ENCODE measurements around the gene MTHFD2. TPM values are rescaled to one million over a fixed set of nuclear protein-coding genes. Genes with fewer than 3 reads are reported as not detected.
A peak's percentile ranks its signal among the peaks of the same experiment; 100 is the strongest.

MTHFD2 gene
- total RNA-seq (100 to 1,000 TPM in 1 of 2 donors, 10 to 100 TPM in 1; 55.7 to 119 TPM), polyA plus RNA-seq (100 to 1,000 TPM; 135 to 180 TPM)
- long read RNA-seq, donor 1, full-length matches to known transcripts, result 599 of 811 reads
- long read RNA-seq, donor 1, partial matches to known transcripts, result 19 of 811 reads
- long read RNA-seq, donor 1, other reads (novel, unspliced or antisense), result 193 of 811 reads
- long read RNA-seq, donor 2, full-length matches to known transcripts, result 35 of 42 reads
- long read RNA-seq, donor 2, partial matches to known transcripts, result 1 of 42 reads
- long read RNA-seq, donor 2, other reads (novel, unspliced or antisense), result 6 of 42 reads

GRCh38 chr2:74198461-74199274 lies at the start of gene MTHFD2:
Gene MTHFD2 (plus strand): TSS chr2:74198615. CDS start chr2:74198642, 27 bp downstream.
- DNase-seq, result peak; percentile 96 to 97
- H3K4me3 ChIP-seq (ENCODE audit: low read length in 2 of 2), result peak within 1 kb of the TSS; percentile 54 to 70
- H3K9me3 ChIP-seq (ENCODE audit: control insufficient read depth, low read length), result no peaks in the 10 kb centered on the region
- no peaks in the 10 kb centered on the region for H3K27me3 ChIP-seq (ENCODE audit: control insufficient read depth in 1 of 2, insufficient read depth in 2 of 2, low read length in 1 of 2)
- ATAC-seq (ENCODE audit: low FRiP score), result peak; percentile 94
- WGBS, 2 donors, result 0 to 1% methylated on average over 82 to 96 of the region's 96 CpGs
- H3K36me3 ChIP-seq (ENCODE audit: control insufficient read depth in 1 of 2, insufficient read depth in 2 of 2, low read length in 1 of 2), result no peaks in the 10 kb centered on the region
- H3K4me1 ChIP-seq (ENCODE audit: control insufficient read depth in 1 of 2, insufficient read depth in 2 of 2, low read length in 2 of 2), result no peaks in the 10 kb centered on the region
- peak within 1 kb of the TSS; percentile 45 to 92 for H3K27ac ChIP-seq (ENCODE audit: low read depth in 1 of 2, low read length in 2 of 2)
- intact Hi-C loops (cut with DNase I), result loop anchor here in 1 of 2 donors (1.0 to 5.0 kb wide), 3 partner anchors 20 to 54 kb away; partner anchors contain the start of genes BOLA3 and MOB1A

GRCh38 chr2:74149247-74149525 lies 49.2 kb upstream of the MTHFD2 start:
- Histone ChIP-seq H3K27ac (ENCODE audit: low read depth in 1 of 2, low read length in 2 of 2) (no peak overlapping the region), H3K27me3 (ENCODE audit: control insufficient read depth in 1 of 2, insufficient read depth in 2 of 2, low read length in 1 of 2) (no peaks in the 10 kb centered on the region), H3K9me3 (ENCODE audit: control insufficient read depth, low read length) (no peaks in the 10 kb centered on the region), H3K4me1 (ENCODE audit: control insufficient read depth in 1 of 2, insufficient read depth in 2 of 2, low read length in 2 of 2) (no peaks in the 10 kb centered on the region), H3K36me3 (ENCODE audit: control insufficient read depth in 1 of 2, insufficient read depth in 2 of 2, low read length in 1 of 2) (peaks cover 0 to 3% of the 10 kb centered on the region in 2 donors), H3K4me3 (ENCODE audit: low read length in 2 of 2) (no peak overlapping the region)
- intact Hi-C loops (cut with DNase I), result loop anchor here (5.0 to 10.0 kb wide), 4 partner anchors 48 to 324 kb away; partner anchors contain the start of genes MTHFD2 (in 1 of the 2) and STAMBP (in 1 of the 2)
- ATAC-seq (ENCODE audit: low FRiP score) (no peak), DNase-seq (no peak)
- 86% methylated on average over 5 of the region's 5 CpGs for WGBS, 2 donors

GRCh38 chr2:74149570-74150319 lies 48.7 kb upstream of the MTHFD2 start:
- intact Hi-C loops (cut with DNase I), result loop anchor here (5.0 to 10.0 kb wide), 4 partner anchors 48 to 325 kb away; partner anchors contain the start of genes MTHFD2 (in 1 of the 2) and STAMBP (in 1 of the 2)
- H3K4me1 ChIP-seq (ENCODE audit: control insufficient read depth in 1 of 2, insufficient read depth in 2 of 2, low read length in 2 of 2), result no peaks in the 10 kb centered on the region
- ATAC-seq (ENCODE audit: low FRiP score) (no peak), DNase-seq (no peak)
- no peak overlapping the region for H3K27ac ChIP-seq (ENCODE audit: low read depth in 1 of 2, low read length in 2 of 2)
- no peaks in the 10 kb centered on the region for H3K9me3 ChIP-seq (ENCODE audit: control insufficient read depth, low read length)
- H3K27me3 ChIP-seq (ENCODE audit: control insufficient read depth in 1 of 2, insufficient read depth in 2 of 2, low read length in 1 of 2), result no peaks in the 10 kb centered on the region
- 84 to 85% methylated on average over 7 of the region's 7 CpGs for WGBS, 2 donors
- H3K4me3 ChIP-seq (ENCODE audit: low read length in 2 of 2), result no peak overlapping the region
- peaks cover 0 to 3% of the 10 kb centered on the region in 2 donors for H3K36me3 ChIP-seq (ENCODE audit: control insufficient read depth in 1 of 2, insufficient read depth in 2 of 2, low read length in 1 of 2)

GRCh38 chr2:74152954-74153353 lies 45.5 kb upstream of the MTHFD2 start:
- intact Hi-C loops (cut with DNase I), result no loop called here
- H3K27me3 ChIP-seq (ENCODE audit: control insufficient read depth in 1 of 2, insufficient read depth in 2 of 2, low read length in 1 of 2), result no peaks in the 10 kb centered on the region
- whole genome bisulfite sequencing, 2 donors, result 81 to 93% methylated on average over 2 of the region's 2 CpGs
- H3K4me1 ChIP-seq (ENCODE audit: control insufficient read depth in 1 of 2, insufficient read depth in 2 of 2, low read length in 2 of 2), result no peaks in the 10 kb centered on the region
- H3K9me3 ChIP-seq (ENCODE audit: control insufficient read depth, low read length), result no peaks in the 10 kb centered on the region
- H3K36me3 ChIP-seq (ENCODE audit: control insufficient read depth in 1 of 2, insufficient read depth in 2 of 2, low read length in 1 of 2), result peaks cover 0 to 9% of the 10 kb centered on the region in 2 donors
- no peak overlapping the region for H3K4me3 ChIP-seq (ENCODE audit: low read length in 2 of 2)
- ATAC-seq (ENCODE audit: low FRiP score) (no peak), DNase-seq (no peak)
- H3K27ac ChIP-seq (ENCODE audit: low read depth in 1 of 2, low read length in 2 of 2), result no peak overlapping the region

GRCh38 chr2:74155830-74156229 lies 42.6 kb upstream of the MTHFD2 start:
- H3K27me3 ChIP-seq (ENCODE audit: control insufficient read depth in 1 of 2, insufficient read depth in 2 of 2, low read length in 1 of 2), result no peaks in the 10 kb centered on the region
- no peak overlapping the region for H3K4me3 ChIP-seq (ENCODE audit: low read length in 2 of 2)
- ATAC-seq (ENCODE audit: low FRiP score) (no peak), DNase-seq (no peak)
- WGBS, 2 donors, result 68 to 75% methylated on average over 3 of the region's 3 CpGs
- no peaks in the 10 kb centered on the region for H3K9me3 ChIP-seq (ENCODE audit: control insufficient read depth, low read length)
- no peak overlapping the region for H3K27ac ChIP-seq (ENCODE audit: low read depth in 1 of 2, low read length in 2 of 2)
- no peaks in the 10 kb centered on the region for H3K4me1 ChIP-seq (ENCODE audit: control insufficient read depth in 1 of 2, insufficient read depth in 2 of 2, low read length in 2 of 2)
- H3K36me3 ChIP-seq (ENCODE audit: control insufficient read depth in 1 of 2, insufficient read depth in 2 of 2, low read length in 1 of 2), result peaks cover 2 to 9% of the 10 kb centered on the region in 2 donors
- intact Hi-C loops (cut with DNase I), result no loop called here

GRCh38 chr2:74162951-74163350 lies 35.5 kb upstream of the MTHFD2 start:
- Histone ChIP-seq H3K4me3 (ENCODE audit: low read length in 2 of 2) (no peak overlapping the region), H3K27me3 (ENCODE audit: control insufficient read depth in 1 of 2, insufficient read depth in 2 of 2, low read length in 1 of 2) (no peaks in the 10 kb centered on the region), H3K36me3 (ENCODE audit: control insufficient read depth in 1 of 2, insufficient read depth in 2 of 2, low read length in 1 of 2) (peaks cover 6% of the 10 kb centered on the region in 2 donors), H3K9me3 (ENCODE audit: control insufficient read depth, low read length) (no peaks in the 10 kb centered on the region), H3K27ac (ENCODE audit: low read depth in 1 of 2, low read length in 2 of 2) (no peak overlapping the region), H3K4me1 (ENCODE audit: control insufficient read depth in 1 of 2, insufficient read depth in 2 of 2, low read length in 2 of 2) (no peaks in the 10 kb centered on the region)
- DNase-seq (no peak), ATAC-seq (ENCODE audit: low FRiP score) (no peak)
- intact Hi-C loops (cut with DNase I), result no loop called here
- 87 to 88% methylated on average over 6 of the region's 6 CpGs for WGBS, 2 donors

- Histone ChIP-seq H3K27ac (ENCODE audit: low read depth in 1 of 2, low read length in 2 of 2) (no peak overlapping the region), H3K4me3 (ENCODE audit: low read length in 2 of 2) (no peak overlapping the region), H3K27me3 (ENCODE audit: control insufficient read depth in 1 of 2, insufficient read depth in 2 of 2, low read length in 1 of 2) (no peaks in the 10 kb centered on the region), H3K36me3 (ENCODE audit: control insufficient read depth in 1 of 2, insufficient read depth in 2 of 2, low read length in 1 of 2) (peaks cover 5 to 8% of the 10 kb centered on the region in 2 donors), H3K9me3 (ENCODE audit: control insufficient read depth, low read length) (no peaks in the 10 kb centered on the region), H3K4me1 (ENCODE audit: control insufficient read depth in 1 of 2, insufficient read depth in 2 of 2, low read length in 2 of 2) (no peaks in the 10 kb centered on the region)
- DNase-seq (no peak), ATAC-seq (ENCODE audit: low FRiP score) (no peak)
- intact Hi-C loops (cut with DNase I), result no loop called here
- 96 to 98% methylated on average over 1 of the region's 1 CpG for WGBS, 2 donors
Measured at GRCh38 chr2:74164761-74165160, 33.7 kb upstream of the MTHFD2 start.

GRCh38 chr2:74168739-74169138 lies 29.7 kb upstream of the MTHFD2 start:
- no peaks in the 10 kb centered on the region for H3K27me3 ChIP-seq (ENCODE audit: control insufficient read depth in 1 of 2, insufficient read depth in 2 of 2, low read length in 1 of 2)
- intact Hi-C loops (cut with DNase I), result no loop called here
- no peak overlapping the region for H3K27ac ChIP-seq (ENCODE audit: low read depth in 1 of 2, low read length in 2 of 2)
- no peaks in the 10 kb centered on the region for H3K4me1 ChIP-seq (ENCODE audit: control insufficient read depth in 1 of 2, insufficient read depth in 2 of 2, low read length in 2 of 2)
- DNase-seq, result no peak
- peaks cover 4 to 6% of the 10 kb centered on the region in 2 donors for H3K36me3 ChIP-seq (ENCODE audit: control insufficient read depth in 1 of 2, insufficient read depth in 2 of 2, low read length in 1 of 2)
- no peaks in the 10 kb centered on the region for H3K9me3 ChIP-seq (ENCODE audit: control insufficient read depth, low read length)
- no peak overlapping the region for H3K4me3 ChIP-seq (ENCODE audit: low read length in 2 of 2)
- no peak for ATAC-seq (ENCODE audit: low FRiP score)
- WGBS, 2 donors, result 65 to 71% methylated on average over 2 of the region's 2 CpGs
